8988T (cell line): ENCODE measurements around the gene DAPK2.

Experiments
- DNase-seq: peaks from one replicate; pipeline ENCODE4 v3.0.0; 2011

DAPK2 gene

GRCh38 chr15:63994073-63994600 is 52.1 kb downstream of the DAPK2 start:
- DNase-seq = no peak

GRCh38 chr15:63992300-63992699 is 54.0 kb downstream of the DAPK2 start:
- no peak for DNase-seq

DNA sequence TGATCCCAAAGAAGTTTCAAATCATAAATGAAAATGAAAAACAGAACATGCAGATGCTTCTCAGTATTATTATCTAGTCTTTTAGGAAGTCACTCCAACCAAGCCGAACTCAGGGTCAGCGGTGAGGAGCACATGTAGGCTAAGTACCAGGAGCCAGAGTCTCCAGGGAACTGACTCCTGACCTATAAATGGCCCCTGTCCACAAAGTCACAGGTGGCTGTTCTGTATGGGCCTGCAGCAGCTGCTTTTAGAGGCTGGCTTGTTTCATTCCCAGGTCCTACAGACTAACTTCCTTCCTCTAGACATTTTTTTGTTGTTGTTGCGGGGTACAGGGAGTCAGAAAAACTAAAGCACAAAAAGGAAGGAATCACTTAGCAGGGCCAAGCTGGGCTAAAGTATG is 54.6 kb downstream of the DAPK2 start:
- no peak for DNase-seq

DNA sequence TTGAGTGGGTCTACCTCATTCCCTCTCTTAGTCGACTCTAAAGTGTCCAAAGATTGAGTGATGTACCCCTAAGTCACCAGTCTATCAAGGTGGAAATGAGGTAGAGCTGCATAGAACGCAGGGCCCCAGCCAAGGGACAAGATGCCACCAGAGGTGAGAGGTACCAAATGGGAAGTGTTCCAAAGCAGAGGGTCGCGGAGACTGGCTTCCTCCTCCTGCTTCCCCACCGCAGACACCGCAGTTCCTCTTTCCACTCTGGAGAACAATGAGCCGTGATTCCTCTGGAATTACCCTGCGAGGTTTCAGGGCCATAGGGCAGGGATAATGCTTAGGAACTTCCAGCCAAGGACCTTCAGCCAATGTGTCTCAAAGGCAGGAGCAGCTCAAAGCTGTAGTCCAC is 55.8 kb downstream of the DAPK2 start:
- no peak for DNase-seq

- DNase-seq = no peak
These were observed 58.4 kb downstream of the DAPK2 start for GRCh38 chr15:63987796-63988378.

DNA sequence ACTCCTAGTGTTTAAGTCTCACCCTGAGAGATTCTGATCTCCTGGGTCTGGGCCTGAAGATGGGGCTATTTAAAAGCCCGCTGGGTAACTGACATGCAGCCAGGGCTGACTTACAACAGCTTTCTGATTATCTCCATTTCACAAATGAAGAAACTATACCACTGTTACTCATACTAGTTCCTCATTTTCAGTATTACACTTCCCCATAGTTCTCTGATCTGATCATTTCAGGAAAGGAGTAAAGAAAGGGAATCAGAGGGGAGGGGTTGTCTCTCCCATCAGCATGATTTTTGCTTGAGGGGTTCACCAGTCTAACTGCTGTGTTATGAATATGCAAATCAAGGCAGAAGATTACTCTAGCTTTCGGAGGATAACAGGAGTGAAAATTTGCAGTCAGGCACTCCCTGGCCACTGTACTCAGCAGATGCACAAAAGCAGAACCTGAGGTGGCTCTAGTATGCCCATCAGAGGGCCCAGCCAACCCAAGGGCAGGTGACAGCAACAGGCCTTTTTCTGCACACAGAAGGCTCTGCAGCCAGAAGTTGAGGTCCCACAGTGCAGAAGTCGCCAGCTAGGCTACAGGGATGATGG is 59.4 kb downstream of the DAPK2 start:
- no peak for DNase-seq

- DNase-seq = no peak
These were observed 60.1 kb downstream of the DAPK2 start for GRCh38 chr15:63986185-63986680.

- no peak for DNase-seq
These were observed 60.8 kb downstream of the DAPK2 start for GRCh38 chr15:63985221-63986184.

- no peak for DNase-seq
These were observed 62.0 kb downstream of the DAPK2 start for GRCh38 chr15:63984331-63984730.

DNA sequence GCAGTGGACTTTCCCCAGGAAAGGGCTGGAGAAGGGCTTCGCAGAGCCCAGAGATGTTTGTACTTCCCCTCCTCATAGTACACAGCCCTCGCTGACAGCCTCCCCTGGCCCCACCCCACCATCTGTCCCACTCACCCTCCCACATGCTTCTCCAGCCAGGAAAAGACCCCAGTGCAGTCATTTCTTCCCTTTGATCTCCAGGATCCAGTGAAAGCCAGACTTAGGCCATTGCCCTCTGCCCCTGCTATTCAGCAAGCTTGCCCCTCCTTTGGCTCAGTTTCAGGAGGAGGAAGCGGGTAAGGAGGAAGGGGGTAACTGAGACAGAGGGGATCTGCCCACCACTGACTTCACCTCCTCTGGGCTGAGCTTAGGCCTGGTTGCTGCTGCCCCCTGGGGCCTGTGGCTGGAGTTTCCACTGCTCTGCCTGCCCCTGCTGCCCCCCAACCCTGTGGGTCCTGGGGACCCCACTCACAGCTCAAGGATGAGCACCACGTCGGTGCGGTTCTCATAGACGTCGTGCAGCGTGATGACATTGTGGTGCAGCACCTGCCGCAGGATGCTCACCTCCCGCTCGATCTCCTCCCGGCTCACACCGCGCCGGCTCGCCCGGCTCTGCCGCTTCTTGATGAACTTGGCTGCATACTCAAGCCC is 63.1 kb downstream of the DAPK2 start:
- DNase-seq = no peak

GRCh38 chr15:63982381-63982854 is 63.9 kb downstream of the DAPK2 start:
- no peak for DNase-seq

DNA sequence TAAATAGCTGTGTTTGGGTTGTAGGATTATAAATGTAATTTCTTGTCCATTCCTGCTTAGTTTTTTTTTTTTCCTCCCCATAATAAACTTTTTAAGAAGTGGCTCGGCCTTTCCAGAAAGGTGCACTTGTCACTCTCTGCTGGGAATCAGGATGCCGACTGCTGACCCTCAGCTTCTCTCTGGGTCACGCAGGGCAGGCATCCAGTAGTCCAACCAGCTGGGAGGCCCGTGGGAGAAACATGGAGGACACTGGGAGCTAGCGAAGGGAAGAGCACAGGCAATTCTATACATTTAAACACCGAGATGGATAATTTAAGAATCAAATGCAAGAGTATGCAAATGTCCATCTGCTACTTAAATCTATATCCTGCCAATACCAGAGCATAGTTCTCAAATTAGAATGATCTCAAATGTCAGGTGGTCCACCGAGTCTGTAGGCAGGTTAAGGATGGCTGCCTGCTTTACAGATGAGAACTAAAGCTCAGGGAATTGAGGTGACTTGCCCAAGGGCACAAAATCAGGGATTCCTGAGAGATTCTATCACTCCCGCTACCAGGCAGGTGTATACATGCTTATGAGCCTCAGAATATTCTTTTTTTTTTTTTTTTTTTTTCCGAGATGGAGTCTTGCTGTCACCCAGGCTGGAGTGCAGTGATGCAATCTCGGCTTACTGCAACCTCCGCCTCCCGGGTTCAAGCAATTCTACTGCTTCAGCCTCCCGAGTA is 64.5 kb downstream of the DAPK2 start:
- DNase-seq = no peak

DNA sequence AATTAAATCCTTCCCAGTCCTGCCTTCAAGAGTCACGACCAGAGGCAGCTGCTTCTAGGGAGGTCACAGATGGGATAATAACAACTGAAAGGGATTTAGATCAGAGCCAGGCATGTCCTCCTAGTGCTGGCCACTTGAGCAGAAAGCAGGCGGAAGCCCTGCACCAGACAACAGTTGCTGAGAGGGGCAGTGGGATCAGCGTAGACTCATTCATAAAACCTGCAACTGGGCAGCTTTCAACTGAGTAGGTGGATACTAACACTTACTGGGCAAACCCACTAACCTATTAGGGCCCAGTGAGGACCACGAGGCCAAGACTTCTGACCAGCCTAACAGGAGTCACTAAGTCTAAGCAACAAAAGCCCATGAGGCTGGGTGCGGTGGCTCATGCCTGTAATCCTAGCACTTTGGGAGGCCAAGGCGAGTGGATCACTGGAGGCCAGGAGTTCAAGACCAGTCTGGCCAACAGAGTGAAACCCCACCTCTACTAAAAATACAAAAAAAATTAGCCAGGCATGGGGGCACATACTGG is 67.0 kb downstream of the DAPK2 start:
- no peak for DNase-seq

DNA sequence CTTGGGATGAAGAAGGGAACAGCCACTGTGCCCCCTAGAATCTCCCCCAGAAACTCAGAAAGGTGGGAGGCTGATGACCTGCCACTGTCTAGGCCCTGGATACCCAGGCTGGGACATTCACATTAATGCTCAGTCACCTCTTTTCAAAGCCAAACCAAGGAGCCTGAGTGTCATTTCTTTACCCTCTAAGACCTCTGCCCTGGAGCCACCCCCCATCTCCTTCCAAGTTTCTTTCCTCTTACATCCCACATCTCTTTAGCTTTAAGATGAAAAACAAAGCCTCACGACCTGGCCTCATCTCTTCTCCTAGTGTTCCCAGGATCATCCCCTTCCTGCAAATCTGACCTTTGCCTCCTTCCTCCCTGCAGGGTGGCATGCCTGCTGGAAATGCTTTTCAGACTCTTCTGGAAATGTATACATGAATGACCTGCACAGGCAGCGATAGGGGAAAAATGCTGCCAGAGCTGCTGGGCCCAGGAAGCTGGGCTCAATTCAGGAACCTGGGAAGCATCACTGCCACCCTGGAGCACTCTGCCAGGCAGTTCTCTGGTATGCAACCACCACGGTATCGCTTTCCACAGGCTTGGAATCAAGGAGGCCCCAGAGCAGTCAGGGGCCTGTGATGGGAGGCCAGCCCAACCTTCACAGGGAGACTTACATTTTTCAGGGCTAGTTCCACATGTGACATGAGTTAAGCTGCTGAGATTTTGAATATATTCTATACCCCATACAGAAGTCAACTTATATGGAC is 67.6 kb downstream of the DAPK2 start:
- DNase-seq = no peak

DNA sequence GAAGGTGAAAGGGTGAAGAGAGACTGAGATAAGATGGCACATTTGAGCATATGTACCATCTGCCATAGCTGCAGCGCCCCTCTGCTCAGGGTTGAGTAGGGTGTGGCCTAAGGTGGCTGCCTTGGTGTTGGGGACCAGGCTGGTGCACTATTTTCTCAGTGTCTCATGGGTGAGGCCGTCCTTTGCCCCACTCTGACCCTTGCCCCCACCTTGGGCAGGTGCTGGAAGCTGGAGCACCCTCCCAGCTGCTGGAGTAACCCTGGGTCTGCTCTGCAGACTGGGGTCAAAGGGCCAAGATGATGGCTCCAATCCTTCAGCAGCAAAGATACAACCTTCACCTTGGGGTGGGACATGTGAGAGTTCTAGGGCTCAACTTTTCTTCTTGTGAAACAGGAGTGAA is 69.2 kb downstream of the DAPK2 start:
- no peak for DNase-seq

GRCh38 chr15:63974021-63974420 is 72.3 kb downstream of the DAPK2 start:
- no peak for DNase-seq

GRCh38 chr15:63973212-63974009 is 72.9 kb downstream of the DAPK2 start:
- DNase-seq = no peak

DNA sequence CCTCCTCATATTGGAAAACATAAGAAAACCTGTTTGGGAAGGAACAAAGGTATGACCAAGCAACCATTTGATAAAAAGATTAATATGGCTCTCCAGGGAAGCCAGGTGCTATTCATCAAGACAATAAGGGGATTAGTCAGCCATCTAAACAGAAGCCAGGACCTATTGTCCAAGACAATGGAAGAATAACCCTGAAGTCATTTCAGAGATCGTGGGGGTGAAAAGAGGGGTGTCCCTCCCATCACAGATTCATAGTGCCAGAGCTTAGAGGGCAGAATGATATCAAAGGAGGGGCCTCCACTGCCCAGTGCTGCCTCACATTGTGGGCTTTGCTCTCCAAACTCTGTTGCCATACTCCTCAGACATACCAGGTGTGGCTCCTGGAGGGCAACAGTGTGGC is 73.5 kb downstream of the DAPK2 start:
- DNase-seq = no peak

DNA sequence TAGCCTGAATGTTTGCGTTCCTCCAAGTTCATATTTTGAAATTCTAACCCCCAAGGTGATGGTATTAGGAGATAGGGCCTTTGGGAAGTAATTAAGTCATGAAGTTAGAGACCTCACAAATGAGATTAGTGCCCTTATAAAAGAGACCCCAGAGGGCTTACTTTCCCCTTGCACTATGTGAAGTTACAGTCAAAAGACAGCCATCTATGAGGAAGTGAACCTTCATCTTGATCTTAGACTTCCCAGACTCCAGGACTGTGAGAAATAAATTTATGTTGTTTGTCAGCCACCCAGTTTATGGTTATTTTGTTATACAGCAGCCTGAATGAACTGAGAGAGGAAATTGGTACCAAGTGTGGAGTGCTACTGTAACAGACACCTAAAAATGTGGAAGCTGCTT is 74.4 kb downstream of the DAPK2 start:
- no peak for DNase-seq

DNA sequence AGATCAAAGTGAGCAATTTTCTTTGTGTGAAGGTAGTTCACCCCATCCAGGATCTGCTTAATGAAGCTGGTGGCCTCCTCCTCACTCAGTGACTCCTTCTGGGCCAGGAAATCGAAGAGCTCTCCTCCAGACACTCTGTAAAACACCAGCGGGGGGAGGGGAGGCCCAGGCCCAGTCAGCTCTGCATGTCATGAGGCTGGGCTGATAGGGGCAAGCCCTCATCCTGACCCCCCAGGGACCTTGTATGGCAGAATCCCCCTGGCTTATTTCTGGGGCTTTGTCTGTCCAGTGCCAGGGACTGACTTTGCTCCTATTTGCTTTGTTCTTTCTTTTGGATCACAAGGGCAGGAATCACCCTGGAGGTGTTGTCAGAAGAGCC is 74.9 kb downstream of the DAPK2 start:
- no peak for DNase-seq
